ENCODE data around the gene WNT7B. TPM values are rescaled to one million over a fixed set of nuclear protein-coding genes. Genes with fewer than 3 reads are reported as not detected.
A peak's percentile ranks its signal among the peaks of the same experiment; 100 is the strongest.

Gene WNT7B
- total and polyA plus RNA-seq, 2 of the 8 experiments (the other 6 are each of a cell fraction or from before 2014, with no cell fraction given) = 0.14 to 0.24 TPM

GRCh38 chr22:45952553-45952952 lies 24.4 kb downstream of the WNT7B start:
- Histone ChIP-seq H2AK5ac (ENCODE audit: low read depth, low read length) (no peak overlapping the region), H3K79me1 (ENCODE audit: low read depth, low read length) (no peaks in the 10 kb centered on the region), H3K4ac (replicated peaks; ENCODE audit: insufficient read length, low read depth, low read length) (no peak overlapping the region), H4K5ac (ENCODE audit: insufficient read length, low read depth, low read length) (no peak overlapping the region), H4K8ac (ENCODE audit: extremely low read depth, insufficient read depth, low read length) (no peak overlapping the region; the same call in 1 of the 2 replicates), H3K56ac (replicated peaks; ENCODE audit: insufficient read length, low read depth, low read length) (no peak overlapping the region), H3K18ac (ENCODE audit: extremely low read depth, low read length) (peak overlapping the region; percentile 60; the same call in 1 of the 2 replicates), H3K4me1 (replicated peaks in 1 of 4; ENCODE audit: control insufficient read depth in 3 of 4, insufficient read depth in 4 of 4, low read length in 3 of 4) (peaks cover 0 to 9% (median 4%) of the 10 kb centered on the region in 4 experiments; a peak in 4 of 7 replicates), H2BK20ac (ENCODE audit: low read length) (no peak overlapping the region), H3K9ac (replicated peaks in 1 of 4; ENCODE audit: extremely low read depth in 1 of 4, low read depth in 3 of 4, low read length in 3 of 4) (no peak overlapping the region; a peak in 1 of 7 replicates), H3K79me2 (ENCODE audit: control insufficient read depth in 1 of 2, insufficient read depth in 2 of 2, low read length in 2 of 2) (no peaks in the 10 kb centered on the region), H2AFZ (ENCODE audit: low read length) (no peak overlapping the region), H2BK120ac (replicated peaks; ENCODE audit: low read depth, low read length) (no peak overlapping the region), H3K27me3 (replicated peaks in 1 of 4; ENCODE audit: control insufficient read depth in 3 of 4, extremely low read depth in 1 of 4, insufficient read depth in 3 of 4, low read length in 3 of 4) (peaks cover 0 to 3% (median 0%) of the 10 kb centered on the region in 4 experiments; a peak in 1 of 7 replicates), H3K4me2 (ENCODE audit: insufficient read depth in 1 of 2, low read depth in 2 of 2, low read length in 2 of 2) (no peak overlapping the region), H4K91ac (replicated peaks; ENCODE audit: insufficient read length, low read length) (no peak overlapping the region), H2BK12ac (ENCODE audit: low read depth, low read length) (no peak overlapping the region), H4K20me1 (replicated peaks in 1 of 2; ENCODE audit: control insufficient read depth in 1 of 2, insufficient read depth in 2 of 2, low read length in 2 of 2) (peaks cover 0 to 1% of the 10 kb centered on the region in 2 experiments), H3K9me3 (ENCODE audit: insufficient read depth in 2 of 2, low read depth in 1 of 2, low read length in 1 of 2) (no peaks in the 10 kb centered on the region), H2BK15ac (ENCODE audit: low read length) (no peak overlapping the region), H3K14ac (ENCODE audit: insufficient read length) (no peak overlapping the region), H3K27ac (ENCODE audit: low read depth, low read length) (no peak overlapping the region), H3K36me3 (ENCODE audit: control insufficient read depth in 2 of 4, insufficient read depth in 4 of 4, low read length in 3 of 4) (no peaks in the 10 kb centered on the region), H3K23ac (ENCODE audit: insufficient read length) (no peak overlapping the region), H3K4me3 (ENCODE audit: extremely low read depth in 1 of 4, insufficient read depth in 2 of 4, low read depth in 3 of 4, low read length in 4 of 4) (no peak overlapping the region), H2BK5ac (ENCODE audit: low read depth, low read length) (no peak overlapping the region), H3K23me2 (ENCODE audit: low read depth, low read length) (no peaks in the 10 kb centered on the region)
- 83% methylated on average over 10 of the region's 12 CpGs; no CpG with 5 or more reads in 1 of the 2 experiments for WGBS, 2 experiments (ENCODE audit: extremely low coverage in 1 of 2, insufficient coverage in 1 of 2, insufficient read length in 1 of 2, insufficient replicate concordance in 2 of 2, low coverage in 1 of 2, low lambda C conversion rate in 2 of 2, missing lambda C conversion rate in 1 of 2)
- ChIA-PET POLR2A (ENCODE audit: partially characterized antibody) (interaction anchor here (0.7 kb wide), 1 partner anchor 286 kb away, joined by 3 read pairs; no protein-coding TSS in a partner anchor), CTCF (ENCODE audit: partially characterized antibody) (interaction anchor here (0.9 to 1.8 kb wide), 3 partner anchors 17 to 75 kb away, joined by 4 to 7 read pairs (median 5); no protein-coding TSS in a partner anchor)
- TF ChIP-seq SP4 (IDR thresholded peaks at IDR 0.05; ENCODE audit: low read length) (no peak), NANOG (IDR thresholded peaks at IDR 0.05; ENCODE audit: insufficient read depth, low read depth, low read length, poor library complexity, severe bottlenecking) (no peak), SP2 (IDR thresholded peaks at IDR 0.05; ENCODE audit: low read length) (no peak), CTBP2 (IDR thresholded peaks at IDR 0.05; ENCODE audit: borderline replicate concordance, insufficient read depth, insufficient read length, low read length) (no peak), CBX8 (IDR thresholded peaks at IDR 0.05; ENCODE audit: borderline replicate concordance, low read depth, low read length) (no peak), SAP30 (IDR thresholded peaks at IDR 0.05; ENCODE audit: insufficient read depth, insufficient replicate concordance, low read length) (no peak), TAF1 (IDR thresholded peaks at IDR 0.05; ENCODE audit: low read depth, low read length) (no peak), CTCF (IDR thresholded peaks at IDR 0.05; ENCODE audit: control extremely low read depth in 1 of 3, insufficient read depth in 1 of 3, low read depth in 1 of 3, low read length in 3 of 3) (no peak), PHF8 (conservative IDR thresholded peaks at IDR 0.05; ENCODE audit: low read depth, low read length) (no peak), CHD1 (IDR thresholded peaks at IDR 0.05; ENCODE audit: low read depth, low read length) (no peak)
- no peak for DNase-seq (ENCODE audit: low read depth in 1 of 2, low spot score in 2 of 2)
- no peak for FAIRE-seq
